ENCODE data around the gene ATOH8.

ATOH8 gene

DNA sequence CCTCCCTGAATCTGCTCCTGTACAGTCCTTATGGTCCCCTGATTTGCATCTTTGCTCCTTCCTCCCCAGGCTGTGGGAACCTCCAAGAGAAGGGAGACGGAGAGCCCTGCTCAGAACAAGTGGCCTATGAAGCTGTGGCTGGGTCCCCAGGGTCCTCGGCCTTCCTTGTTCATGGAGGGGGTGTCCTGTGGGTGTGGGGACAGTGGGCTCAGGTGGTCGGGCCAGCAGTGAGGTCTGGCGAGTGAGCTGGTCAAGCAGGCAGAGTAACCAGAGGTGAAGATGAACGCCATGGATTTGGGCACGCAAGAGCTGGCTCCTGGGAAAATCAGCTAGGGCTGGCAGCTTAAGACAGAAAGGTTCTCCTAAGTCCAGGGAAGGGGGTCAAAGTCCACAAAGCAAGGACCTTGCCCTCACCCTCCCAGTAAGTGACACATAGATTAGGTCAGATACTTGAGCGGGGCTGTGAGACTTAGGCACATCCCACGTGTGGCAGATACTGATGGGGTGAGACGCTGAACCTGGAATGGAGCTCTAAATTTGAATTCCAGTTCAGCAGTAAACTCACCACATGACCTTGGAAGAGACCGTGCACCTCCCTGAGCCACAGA lies 34.8 kb upstream of the ATOH8 start:
- no peak for DNase-seq

DNA sequence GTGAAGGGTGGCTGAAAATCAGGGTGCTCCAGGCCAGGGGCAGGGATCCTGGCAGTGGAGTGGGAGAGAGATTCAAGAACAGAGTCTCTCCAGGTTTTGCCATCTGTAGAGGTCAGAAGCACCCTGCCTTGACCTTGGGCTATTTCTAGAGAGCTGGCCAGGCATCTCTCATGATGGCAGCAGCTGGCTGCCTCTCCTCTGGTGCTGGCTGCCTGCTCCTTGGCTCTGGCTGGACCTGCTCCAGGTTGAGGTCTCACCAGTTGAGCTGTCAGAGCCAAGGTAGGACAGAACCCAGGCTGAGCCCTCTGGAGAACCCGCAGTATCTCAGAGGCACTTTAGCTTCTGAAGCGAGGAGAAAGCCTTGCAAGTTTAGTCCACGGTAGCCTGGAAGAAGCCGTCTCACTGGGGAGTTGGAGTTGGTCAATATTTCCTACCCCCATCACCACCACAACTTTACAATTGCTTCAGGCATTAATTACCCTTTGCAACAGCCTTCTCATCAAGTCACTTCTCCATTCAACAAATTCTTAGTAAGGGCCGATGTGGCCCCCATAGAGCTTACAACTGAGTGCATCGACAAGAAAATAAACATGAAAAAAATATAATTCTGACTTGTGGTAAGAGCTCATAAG lies 34.1 kb upstream of the ATOH8 start:
- DNase-seq, result no peak

GRCh38 chr2:85720533-85720932 lies 33.3 kb upstream of the ATOH8 start:
- DNase-seq, result no peak

- DNase-seq, result no peak
These were observed 32.1 kb upstream of the ATOH8 start for GRCh38 chr2:85721641-85722040.

DNA sequence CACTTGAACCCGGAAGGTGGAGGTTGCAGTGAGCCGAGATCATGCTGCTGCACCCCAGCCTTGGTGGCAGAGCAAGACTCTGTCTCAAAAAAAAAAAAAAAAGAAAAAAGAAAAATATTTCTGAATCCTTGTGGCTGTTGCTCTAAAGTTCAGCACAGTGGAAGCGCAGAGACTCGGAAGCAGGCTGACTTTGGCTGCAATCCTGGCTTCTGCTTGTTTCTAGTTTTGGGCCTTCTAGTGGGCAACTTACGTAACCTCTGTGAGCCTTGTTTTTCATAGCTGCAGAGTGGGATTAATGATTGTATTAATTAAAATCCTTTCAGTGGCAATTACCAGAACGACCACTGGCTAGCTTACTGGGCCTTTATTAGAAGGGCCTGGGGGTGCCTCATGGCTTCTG lies 31.3 kb upstream of the ATOH8 start:
- DNase-seq, result no peak

- no peak for DNase-seq
These were observed 30.0 kb upstream of the ATOH8 start for GRCh38 chr2:85723707-85724360.

DNA sequence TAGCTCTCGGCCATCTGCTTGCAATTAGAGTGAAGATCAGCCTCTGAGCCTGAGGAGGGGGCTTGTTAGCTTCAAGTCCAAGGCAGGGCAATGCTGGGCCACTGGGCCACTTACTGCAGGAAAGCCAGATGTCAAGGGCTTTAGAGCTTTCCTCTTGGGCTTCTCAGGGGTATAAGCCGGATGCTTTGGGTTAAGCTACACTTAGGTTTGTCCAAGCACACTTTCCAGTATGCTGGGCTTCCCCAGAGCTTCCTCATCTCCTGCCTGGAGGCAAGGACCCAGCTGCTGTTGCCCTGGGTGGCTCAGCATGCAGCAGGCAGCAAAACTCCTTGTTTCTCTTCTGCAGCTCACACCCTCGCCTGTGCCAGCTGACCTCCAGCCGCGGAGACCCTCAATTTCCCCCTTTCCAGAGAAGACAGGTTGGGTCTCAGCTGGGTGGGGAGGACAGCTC lies 29.0 kb upstream of the ATOH8 start:
- no peak for DNase-seq

DNA sequence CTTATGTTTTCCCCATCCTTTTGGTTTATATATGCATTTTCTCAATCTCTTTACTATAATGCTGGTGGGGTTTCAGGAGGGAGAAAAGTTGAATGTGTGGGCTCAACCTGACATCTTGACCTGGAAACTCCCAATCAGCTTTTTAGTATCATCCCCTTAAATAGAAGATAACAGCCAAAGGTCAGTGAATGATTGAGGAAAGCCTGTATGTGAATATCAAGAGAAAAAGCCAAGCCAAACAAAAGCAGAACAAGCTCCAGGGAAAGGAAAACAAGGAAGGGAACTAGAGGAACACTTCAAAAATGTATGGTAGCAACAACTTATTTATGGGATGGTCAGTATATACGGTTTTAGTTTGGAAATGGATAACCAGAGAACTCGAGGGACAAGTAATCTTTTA lies 28.3 kb upstream of the ATOH8 start:
- no peak for DNase-seq

DNA sequence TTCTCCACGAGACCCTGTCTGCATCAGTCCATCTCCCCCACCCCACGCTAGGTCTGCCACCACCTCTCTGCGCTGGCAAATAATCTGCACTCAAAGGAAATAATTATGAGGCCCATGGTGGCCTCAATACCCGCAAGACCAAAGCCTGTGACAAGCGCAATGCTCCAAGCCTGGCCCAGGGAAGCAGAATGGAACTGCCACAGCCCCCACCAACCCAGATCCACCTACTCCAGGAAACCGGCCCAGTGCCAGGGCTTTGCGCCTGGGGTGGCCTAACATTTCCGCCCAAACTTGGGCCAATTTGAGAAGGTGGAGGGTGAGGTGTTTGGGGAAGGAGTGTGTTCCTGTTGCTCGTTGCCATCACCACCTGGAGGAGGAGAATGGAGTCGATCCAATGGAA lies 26.0 kb upstream of the ATOH8 start:
- no peak for DNase-seq

GRCh38 chr2:85728342-85728741 lies 25.4 kb upstream of the ATOH8 start:
- DNase-seq, result no peak

GRCh38 chr2:85728883-85729824 lies 24.6 kb upstream of the ATOH8 start:
- DNase-seq, result peak; percentile 40 to 70 (median 60)

DNA sequence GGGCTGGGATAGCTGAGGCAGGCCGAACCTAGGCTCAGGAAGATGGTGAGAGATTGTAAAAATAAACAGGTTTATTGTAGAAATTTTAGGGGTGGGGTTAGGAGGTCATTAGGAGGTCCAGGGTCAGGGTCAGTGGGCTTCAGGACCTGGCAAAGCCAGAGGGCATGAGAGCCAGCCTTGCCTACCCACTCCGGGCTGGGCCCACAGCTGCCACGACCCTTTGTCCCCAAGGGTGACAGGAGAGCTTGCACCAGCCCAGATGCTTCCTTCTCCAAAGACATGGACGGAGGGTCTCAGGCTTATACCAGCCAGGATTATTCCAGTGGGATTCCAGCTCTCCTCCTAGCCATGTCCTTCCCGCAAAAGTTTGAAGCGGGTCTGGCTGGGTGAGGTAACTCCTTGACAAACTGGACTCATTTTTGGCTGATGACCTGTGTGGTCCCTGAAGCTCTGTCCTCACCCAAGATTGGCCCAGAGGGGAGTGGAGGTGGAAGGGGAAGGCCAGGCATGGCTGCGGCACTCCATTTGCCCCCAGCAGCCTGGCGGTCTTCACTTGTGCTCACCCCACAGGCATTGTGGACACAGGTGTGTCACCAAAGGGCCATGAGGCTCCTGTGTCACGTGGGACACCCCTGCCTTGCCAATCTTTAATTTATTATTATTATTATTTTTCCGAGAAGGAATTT lies 23.8 kb upstream of the ATOH8 start:
- no peak for DNase-seq

DNA sequence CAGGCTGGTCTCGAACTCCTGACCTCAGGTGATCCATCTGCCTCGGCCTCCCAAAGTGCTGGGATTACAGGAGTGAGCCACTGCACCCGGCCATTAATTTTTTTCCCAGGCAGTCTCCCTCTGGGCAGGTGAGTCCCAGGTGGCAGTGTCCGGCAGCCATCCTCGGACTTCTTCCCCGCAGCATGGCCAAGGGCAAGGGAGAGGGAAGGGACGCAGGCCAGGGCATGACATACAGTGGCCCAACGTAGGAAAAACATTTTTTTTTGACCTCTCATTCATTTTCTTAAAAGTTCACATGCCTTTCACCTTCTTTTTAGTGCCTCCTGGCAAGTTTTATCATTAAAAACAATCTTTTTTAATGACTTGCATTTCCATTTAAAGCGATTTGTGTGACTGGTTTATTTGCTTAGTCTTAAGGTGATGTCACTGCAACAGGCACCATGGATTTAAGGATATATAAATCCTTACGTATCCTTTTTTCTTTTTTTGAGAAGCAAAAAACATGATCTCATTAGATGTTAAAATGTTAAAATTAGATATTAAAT lies 23.0 kb upstream of the ATOH8 start:
- DNase-seq, result no peak

DNA sequence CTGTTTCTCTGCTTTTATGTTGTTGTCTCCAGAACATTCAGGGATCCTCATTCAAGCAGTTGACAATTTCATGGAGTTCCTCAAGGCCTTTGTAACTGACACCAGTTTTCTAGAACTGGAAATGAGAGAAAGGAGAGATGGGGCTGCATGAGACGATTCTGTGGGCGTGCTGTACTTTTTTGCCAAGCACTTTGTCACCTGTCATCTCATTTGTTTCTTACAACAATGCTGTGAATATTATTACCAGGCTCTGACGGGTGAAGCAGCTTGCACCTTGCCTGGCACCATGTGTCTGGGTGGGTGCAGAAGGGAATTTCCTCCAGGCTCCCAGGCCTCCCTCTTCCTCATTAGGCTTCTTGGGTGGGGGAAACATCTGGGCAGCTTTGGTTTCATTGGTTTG lies 22.2 kb upstream of the ATOH8 start:
- DNase-seq, result no peak

- DNase-seq, result no peak
These were observed 21.2 kb upstream of the ATOH8 start for GRCh38 chr2:85732467-85733120.

DNA sequence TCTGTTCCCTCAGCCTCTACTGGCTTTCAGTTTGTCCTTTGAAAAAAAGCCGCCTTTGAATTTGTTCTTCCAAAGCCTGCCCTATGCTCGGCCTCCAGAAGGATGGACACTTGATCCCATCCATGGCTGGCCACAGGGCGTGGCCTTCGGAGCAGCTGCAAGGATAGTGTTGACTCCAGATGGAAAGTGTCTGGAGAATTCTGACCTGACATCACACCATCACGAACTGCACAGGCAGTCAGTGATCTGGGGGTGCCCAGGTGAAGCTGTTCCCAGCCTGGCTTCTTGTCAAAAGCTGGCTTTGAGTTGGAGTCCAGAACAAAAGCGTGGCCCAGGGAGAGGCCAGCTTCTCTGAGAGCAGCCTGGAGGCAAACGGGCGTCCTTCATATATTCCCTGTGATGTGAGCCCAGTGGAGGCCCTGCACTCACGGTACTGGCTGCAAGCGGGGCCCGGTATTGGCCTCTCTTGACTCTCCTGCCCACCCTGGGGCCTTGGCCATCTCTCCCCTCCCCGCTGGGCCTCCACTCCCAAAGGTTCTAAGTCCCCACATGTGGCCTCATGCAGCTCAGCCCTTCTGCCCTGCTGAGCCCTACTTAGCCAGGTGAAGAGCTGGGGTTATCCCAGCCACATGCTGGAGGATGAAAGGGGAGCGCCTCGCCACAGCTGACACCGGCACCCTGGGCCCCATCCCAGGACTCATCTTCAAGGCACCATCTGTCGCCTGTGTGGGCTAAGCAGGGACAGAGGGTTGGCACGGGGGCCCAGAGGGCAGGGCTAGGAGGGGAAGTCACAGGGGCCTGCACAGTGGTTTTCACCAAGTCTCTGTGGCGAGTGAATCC lies 20.4 kb upstream of the ATOH8 start:
- no peak for DNase-seq

DNA sequence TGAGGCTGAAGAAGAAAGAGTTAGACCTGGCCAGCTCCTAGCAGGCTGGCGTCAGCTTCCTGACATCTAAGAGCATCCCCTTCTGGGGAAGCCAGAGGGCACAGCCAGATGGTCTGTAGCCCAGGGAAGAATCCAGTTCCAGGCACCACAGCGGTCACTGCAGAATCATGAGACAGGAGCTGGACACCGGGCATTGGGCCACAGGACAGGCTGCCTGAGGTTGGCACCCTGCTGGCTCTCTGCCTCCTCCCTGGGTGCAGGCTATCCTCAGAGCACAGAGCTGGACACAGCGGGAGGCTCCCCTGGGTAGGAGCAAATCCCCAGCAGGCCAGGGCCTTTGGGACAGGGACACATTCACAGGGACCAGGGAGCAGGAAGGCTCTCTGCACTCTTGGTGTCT lies 19.8 kb upstream of the ATOH8 start:
- no peak for DNase-seq

DNA sequence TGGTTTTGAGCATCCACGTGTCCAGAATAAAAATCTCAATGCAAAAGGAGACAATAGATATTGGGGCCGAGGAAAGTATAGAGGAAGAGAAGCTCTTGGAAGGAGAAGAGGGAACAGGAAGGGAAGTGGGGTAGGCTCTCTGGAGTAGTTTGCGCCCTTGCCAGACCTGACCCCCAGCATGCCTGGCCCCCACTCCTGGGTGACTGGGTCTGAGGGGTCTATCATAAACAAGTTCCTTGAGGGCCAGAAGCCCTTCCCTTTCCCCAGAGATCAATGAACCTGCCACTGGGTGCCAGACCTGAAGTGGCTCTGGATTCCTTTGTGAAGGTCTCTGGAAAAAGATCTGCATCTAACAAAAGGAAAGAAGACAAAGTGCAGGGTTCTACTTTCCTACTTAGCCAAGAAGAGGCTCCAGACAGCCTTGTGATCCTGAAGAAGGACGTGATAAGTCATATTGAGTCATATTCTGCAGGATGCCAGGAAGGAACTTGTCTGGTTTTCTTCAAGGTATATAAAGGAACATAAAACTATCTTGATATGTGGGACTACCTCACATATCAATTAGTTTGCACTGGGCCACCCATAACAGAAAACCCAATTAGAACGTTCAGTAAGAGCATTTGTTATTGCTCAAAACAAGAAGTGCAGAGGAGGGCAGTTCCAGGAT lies 18.7 kb upstream of the ATOH8 start:
- no peak for DNase-seq

DNA sequence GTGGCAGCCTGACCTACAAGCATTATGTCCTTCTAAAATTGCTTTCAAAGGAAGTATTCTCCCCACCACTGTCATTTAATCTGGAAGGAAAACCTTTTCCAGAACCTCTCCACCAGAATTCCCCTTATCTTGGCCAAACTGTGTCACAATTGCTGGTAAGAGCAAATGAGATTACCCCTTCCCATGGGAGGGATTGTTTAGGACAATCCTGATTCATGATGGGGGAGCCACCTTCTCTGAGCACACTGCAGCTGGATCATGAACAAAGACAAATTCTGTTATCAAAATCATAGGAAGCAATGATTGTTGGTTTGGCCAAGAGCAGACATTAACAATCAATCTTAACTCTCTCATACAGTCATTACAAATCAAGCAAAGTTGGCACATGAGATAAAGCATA lies 18.1 kb upstream of the ATOH8 start:
- no peak for DNase-seq
